DND-41 (cell line): ENCODE data around the gene TBX20.

Experiments used
- EZH2 ChIP-seq: IDR thresholded peaks from 3 replicates; pipeline ENCODE4 v1.6.1; 2012; ENCODE audit warnings: borderline replicate concordance, low read depth, mild to moderate bottlenecking, moderate library complexity, low read length, inconsistent platforms; ENCODE audit not compliant: severe bottlenecking
- TF ChIP-seq, protein P1 (sequence below): IDR thresholded peaks from 2 replicates; pipeline ENCODE4 v1.5.1; 2012; ENCODE audit warnings: borderline replicate concordance, low read length, moderate library complexity, mild to moderate bottlenecking; ENCODE audit not compliant: poor library complexity, severe bottlenecking; ENCODE audit errors: extremely low read depth

DNA sequence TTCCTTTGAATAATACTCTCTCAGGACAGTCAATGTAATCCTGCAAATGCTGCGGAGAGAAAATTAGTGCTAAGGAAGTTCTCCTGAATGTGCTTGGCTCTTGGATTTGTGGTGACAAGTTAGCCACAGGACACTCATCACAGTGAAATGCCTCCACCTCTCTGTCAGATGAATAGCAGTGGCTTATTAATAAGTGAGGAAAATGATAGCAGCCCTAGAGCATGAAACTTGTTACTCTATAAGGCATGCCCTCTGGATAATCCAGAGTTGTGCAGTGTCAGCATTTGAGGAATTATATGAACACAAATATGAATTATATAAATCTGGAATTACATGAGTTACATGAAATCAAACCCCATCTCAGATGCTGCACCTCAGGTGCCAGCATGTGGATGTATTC lies 23.5 kb upstream of the TBX20 start:
- TF ChIP-seq EZH2 = no peak
- TF ChIP-seq, protein P1, sequence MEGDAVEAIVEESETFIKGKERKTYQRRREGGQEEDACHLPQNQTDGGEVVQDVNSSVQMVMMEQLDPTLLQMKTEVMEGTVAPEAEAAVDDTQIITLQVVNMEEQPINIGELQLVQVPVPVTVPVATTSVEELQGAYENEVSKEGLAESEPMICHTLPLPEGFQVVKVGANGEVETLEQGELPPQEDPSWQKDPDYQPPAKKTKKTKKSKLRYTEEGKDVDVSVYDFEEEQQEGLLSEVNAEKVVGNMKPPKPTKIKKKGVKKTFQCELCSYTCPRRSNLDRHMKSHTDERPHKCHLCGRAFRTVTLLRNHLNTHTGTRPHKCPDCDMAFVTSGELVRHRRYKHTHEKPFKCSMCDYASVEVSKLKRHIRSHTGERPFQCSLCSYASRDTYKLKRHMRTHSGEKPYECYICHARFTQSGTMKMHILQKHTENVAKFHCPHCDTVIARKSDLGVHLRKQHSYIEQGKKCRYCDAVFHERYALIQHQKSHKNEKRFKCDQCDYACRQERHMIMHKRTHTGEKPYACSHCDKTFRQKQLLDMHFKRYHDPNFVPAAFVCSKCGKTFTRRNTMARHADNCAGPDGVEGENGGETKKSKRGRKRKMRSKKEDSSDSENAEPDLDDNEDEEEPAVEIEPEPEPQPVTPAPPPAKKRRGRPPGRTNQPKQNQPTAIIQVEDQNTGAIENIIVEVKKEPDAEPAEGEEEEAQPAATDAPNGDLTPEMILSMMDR = no peak
